Sigmoid colon (tissue), 4 donors: ENCODE data around the gene IKZF2.

Source experiments
- POLR2AphosphoS5 ChIP-seq, 4 donors: sonication (generic); formaldehyde crosslinking; IDR thresholded peaks; one replicate each; pipeline ENCODE4 v1.6.1; 2017; ENCODE audit warnings: antibody characterized with exemption in 4 of 4
- TF ChIP-seq, protein P1 (sequence below), 4 experiments: fragments of 450-650 bp in 3 of 4; fragments of 200-600 bp in 1 of 4; IDR thresholded peaks; one replicate each; pipeline ENCODE4 v1.5.1; 2016 to 2019; ENCODE audit warnings: antibody characterized with exemption in 4 of 4, mild to moderate bottlenecking in 3 of 4, moderate library complexity in 2 of 4

DNA sequence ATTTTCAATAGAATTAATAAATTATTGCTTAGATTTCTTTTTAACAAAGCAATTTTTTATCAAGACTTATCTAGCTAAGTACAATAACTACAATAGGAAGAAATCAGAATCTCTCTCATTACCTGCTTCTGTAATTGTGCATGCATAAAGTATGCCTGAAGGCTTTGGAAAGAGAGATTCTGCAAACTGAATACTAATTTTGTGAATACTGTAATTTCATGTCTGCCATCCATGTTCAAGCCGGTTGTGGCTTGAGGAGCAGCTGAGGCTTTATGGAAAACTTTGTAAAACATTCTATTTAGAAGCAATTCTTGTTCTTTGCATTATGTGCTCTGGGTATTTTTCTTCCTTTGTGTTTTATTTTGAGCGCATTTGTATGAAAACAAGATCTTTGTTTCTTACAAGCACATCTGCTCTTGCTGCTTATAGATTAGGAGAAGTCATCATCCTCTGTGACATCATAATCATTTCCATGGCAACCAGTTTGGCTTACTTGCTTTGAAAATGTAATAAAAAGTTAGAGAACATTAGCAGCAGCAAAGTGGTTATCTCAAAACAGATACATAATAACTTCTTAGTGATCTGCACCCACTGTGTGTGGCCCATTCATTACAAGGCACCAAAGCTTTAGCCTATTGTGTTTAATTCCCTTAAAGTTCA lies 16.0 kb upstream of the IKZF2 start:
- no peak for TF ChIP-seq POLR2AphosphoS5 (IDR thresholded peaks at IDR 0.05)
- TF ChIP-seq, protein P1, sequence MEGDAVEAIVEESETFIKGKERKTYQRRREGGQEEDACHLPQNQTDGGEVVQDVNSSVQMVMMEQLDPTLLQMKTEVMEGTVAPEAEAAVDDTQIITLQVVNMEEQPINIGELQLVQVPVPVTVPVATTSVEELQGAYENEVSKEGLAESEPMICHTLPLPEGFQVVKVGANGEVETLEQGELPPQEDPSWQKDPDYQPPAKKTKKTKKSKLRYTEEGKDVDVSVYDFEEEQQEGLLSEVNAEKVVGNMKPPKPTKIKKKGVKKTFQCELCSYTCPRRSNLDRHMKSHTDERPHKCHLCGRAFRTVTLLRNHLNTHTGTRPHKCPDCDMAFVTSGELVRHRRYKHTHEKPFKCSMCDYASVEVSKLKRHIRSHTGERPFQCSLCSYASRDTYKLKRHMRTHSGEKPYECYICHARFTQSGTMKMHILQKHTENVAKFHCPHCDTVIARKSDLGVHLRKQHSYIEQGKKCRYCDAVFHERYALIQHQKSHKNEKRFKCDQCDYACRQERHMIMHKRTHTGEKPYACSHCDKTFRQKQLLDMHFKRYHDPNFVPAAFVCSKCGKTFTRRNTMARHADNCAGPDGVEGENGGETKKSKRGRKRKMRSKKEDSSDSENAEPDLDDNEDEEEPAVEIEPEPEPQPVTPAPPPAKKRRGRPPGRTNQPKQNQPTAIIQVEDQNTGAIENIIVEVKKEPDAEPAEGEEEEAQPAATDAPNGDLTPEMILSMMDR (IDR thresholded peaks at IDR 0.05), result no peak
